GF-D8 (cell line): ENCODE measurements around the gene GADL1.

Source experiments
- DNase-seq: peaks from one replicate; lab custom pipeline; 2025; lab: John Stamatoyannopoulos, UW

GADL1 gene

GRCh38 chr3:30676424-30677346 is 217.8 kb downstream of the GADL1 start:
- no peak for DNase-seq
